ENCODE data around the gene GNAT1. TPM values are rescaled to one million over a fixed set of nuclear protein-coding genes. Genes with fewer than 3 reads are reported as not detected.

The GNAT1 gene
- total RNA-seq, 1 experiment from 2014 or later = not detected

GRCh38 chr3:50202353-50203112 is 11.1 kb downstream of the GNAT1 start:
- intact Hi-C loops (cut with micrococcal nuclease; ENCODE audit: unreplicated experiment) = no loop called here
- CTCF ChIA-PET = interaction anchor here (0.5 to 0.6 kb wide), 2 partner anchors 24 to 316 kb away, joined by 4 to 5 read pairs; no protein-coding TSS in a partner anchor

DNA sequence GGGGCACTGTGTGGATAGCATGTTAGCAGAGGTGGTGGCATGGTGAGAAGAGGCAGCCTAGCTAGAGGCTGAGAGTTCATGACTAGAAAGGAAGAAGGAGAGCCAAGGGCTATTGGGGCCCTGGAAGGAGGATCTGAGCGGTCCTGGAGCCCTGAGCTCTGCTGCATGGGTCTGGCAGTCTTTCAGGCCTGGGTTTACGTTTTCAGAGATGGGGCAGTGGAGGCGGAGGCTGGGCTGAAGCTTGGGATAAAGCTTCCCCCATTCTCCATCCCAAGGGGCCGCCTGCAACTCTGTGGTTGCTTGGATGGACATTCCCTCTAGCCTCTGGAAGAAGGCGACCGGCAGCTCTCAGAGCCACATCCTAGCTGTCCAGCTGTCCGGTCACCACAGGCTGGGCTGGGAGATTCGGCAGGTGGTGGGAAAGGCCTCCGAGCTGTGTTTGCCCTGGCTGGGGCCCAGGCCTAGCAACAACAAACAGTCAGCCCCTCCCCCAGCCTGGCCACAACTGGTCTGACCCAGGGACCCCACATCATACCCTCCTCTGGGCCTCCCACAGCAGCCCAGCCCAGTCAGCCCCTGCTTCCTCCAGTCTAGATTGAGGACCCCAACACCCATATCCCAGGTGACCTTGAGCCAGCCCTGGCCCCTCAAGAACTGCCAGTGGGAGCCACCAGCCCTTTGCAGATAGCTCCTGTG is 11.9 kb downstream of the GNAT1 start:
- Histone ChIP-seq H3K4me1 (replicated peaks; ENCODE audit: insufficient read depth) (no peaks in the 10 kb centered on the region), H2AFZ (no peak overlapping the region), H3K9me3 (ENCODE audit: insufficient read depth, low read depth) (no peaks in the 10 kb centered on the region), H3K27me3 (ENCODE audit: insufficient read depth, low read depth) (peaks cover 21% of the 10 kb centered on the region; the same call in 1 of the 2 replicates), H3K4me2 (no peak overlapping the region), H3K36me3 (ENCODE audit: low read depth) (no peaks in the 10 kb centered on the region), H3F3A (ENCODE audit: insufficient read depth, low read depth) (no peaks in the 10 kb centered on the region), H3K4me3 (no peak overlapping the region), H4K20me1 (ENCODE audit: insufficient read depth) (no peaks in the 10 kb centered on the region), H3K79me2 (ENCODE audit: low read depth) (no peaks in the 10 kb centered on the region), H3K9me2 (ENCODE audit: insufficient read depth) (no peaks in the 10 kb centered on the region), H3K27ac (no peak overlapping the region)
- no peak for DNase-seq
- POLR2A ChIA-PET (ENCODE audit: unreplicated experiment) = interaction anchor here (0.6 kb wide), 1 partner anchor 88 kb away, joined by 5 read pairs; no protein-coding TSS in a partner anchor
- BruUV-seq (replicated peaks) = no TSS peak
- CTCF ChIA-PET = no interaction called here
- no peak for TF ChIP-seq CTCF (conservative IDR thresholded peaks at IDR 0.05)
- no peak for TF ChIP-seq EZH2 (IDR thresholded peaks at IDR 0.05; ENCODE audit: low read depth)
- intact Hi-C loops (cut with micrococcal nuclease; ENCODE audit: unreplicated experiment) = no loop called here

More at GRCh38 chr3:50202353-50203112, 11.1 kb downstream of the GNAT1 start:
- no peak overlapping the region for H3K27ac ChIP-seq
- H3K9me3 ChIP-seq (ENCODE audit: insufficient read depth, low read depth) = no peaks in the 10 kb centered on the region
- H2AFZ ChIP-seq = no peak overlapping the region
- H4K20me1 ChIP-seq (ENCODE audit: insufficient read depth) = no peaks in the 10 kb centered on the region
- POLR2A ChIA-PET (ENCODE audit: unreplicated experiment) = interaction anchor here (0.6 kb wide), 2 partner anchors 89 to 135 kb away, joined by 3 to 5 read pairs; no protein-coding TSS in a partner anchor
- no peak overlapping the region for H3K4me3 ChIP-seq
- no peaks in the 10 kb centered on the region for H3K9me2 ChIP-seq (ENCODE audit: insufficient read depth)
- H3K4me2 ChIP-seq = no peak overlapping the region
- no peak for DNase-seq
- no peak for TF ChIP-seq CTCF (conservative IDR thresholded peaks at IDR 0.05)
- no peak for TF ChIP-seq EZH2 (IDR thresholded peaks at IDR 0.05; ENCODE audit: low read depth)
- H3F3A ChIP-seq (ENCODE audit: insufficient read depth, low read depth) = no peaks in the 10 kb centered on the region
- no peaks in the 10 kb centered on the region for H3K79me2 ChIP-seq (ENCODE audit: low read depth)
- H3K4me1 ChIP-seq (replicated peaks; ENCODE audit: insufficient read depth) = no peaks in the 10 kb centered on the region
- H3K36me3 ChIP-seq (ENCODE audit: low read depth) = no peaks in the 10 kb centered on the region
- peaks cover 21% of the 10 kb centered on the region; the same call in 1 of the 2 replicates for H3K27me3 ChIP-seq (ENCODE audit: insufficient read depth, low read depth)
- BruUV-seq (replicated peaks) = no TSS peak

DNA sequence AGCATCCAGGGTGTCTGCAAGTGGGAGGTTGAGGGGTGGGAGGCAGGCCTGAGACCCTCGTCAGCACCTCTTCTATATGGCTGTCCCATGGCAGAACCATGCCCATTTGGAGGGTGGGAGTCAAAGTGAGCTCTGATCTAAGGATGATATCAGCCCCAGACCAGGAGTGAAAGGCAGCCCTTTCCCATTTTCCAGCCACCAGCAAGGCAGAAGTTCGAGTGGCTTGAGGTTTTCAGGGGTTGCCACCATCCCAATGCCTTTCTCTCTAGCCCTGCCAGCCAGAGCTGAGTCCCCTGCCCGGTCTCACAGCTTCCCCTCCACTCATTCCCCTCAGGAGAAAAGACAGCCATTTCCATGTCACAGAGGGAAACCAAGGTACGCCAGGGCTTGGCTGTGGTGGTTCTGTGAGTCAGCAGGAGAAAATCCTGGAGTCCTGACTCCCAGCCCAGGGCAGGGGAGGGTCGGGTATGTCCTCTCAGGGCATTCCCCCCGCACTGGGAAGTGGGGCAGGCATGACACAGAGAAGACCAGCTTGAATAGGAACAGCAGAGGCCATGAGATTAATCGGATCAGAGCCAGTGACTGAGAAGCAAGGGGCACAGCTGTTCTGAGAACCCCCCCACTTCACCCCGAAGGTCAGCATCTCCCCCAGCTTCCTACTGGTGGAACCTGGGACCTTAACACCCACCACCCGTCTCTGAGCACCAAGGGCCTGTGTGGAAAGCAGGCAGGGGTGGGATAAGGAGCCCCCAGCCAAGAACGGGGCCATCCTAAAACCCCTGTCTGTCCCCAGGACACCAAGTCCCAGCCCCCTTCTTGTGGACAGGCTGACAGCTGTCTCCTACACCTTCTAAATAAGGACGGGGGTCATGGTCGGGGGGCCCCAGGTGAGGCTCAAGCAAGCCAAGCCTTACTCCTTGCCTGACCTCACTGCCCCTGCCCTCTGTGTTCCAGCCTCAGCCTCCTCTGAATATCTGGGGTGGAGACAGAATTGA is 12.7 kb downstream of the GNAT1 start:
- H3K27me3 ChIP-seq (ENCODE audit: insufficient read depth, low read depth) = peaks cover 21% of the 10 kb centered on the region; the same call in 1 of the 2 replicates

More for the DNA sequence above, 12.7 kb downstream of the GNAT1 start:
- intact Hi-C loops (cut with micrococcal nuclease; ENCODE audit: unreplicated experiment) = no loop called here
- no peaks in the 10 kb centered on the region for H4K20me1 ChIP-seq (ENCODE audit: insufficient read depth)
- H3K36me3 ChIP-seq (ENCODE audit: low read depth) = no peaks in the 10 kb centered on the region
- no peaks in the 10 kb centered on the region for H3F3A ChIP-seq (ENCODE audit: insufficient read depth, low read depth)
- H3K9me3 ChIP-seq (ENCODE audit: insufficient read depth, low read depth) = no peaks in the 10 kb centered on the region
- H3K4me1 ChIP-seq (replicated peaks; ENCODE audit: insufficient read depth) = no peaks in the 10 kb centered on the region
- no peak overlapping the region for H3K27ac ChIP-seq
- DNase-seq = no peak
- no peak overlapping the region for H2AFZ ChIP-seq
- POLR2A ChIA-PET (ENCODE audit: unreplicated experiment) = no interaction called here
- H3K4me2 ChIP-seq = no peak overlapping the region
- TF ChIP-seq EZH2 (IDR thresholded peaks at IDR 0.05; ENCODE audit: low read depth) (no peak), CTCF (conservative IDR thresholded peaks at IDR 0.05) (no peak)
- H3K79me2 ChIP-seq (ENCODE audit: low read depth) = no peaks in the 10 kb centered on the region
- no peaks in the 10 kb centered on the region for H3K9me2 ChIP-seq (ENCODE audit: insufficient read depth)
- no peak overlapping the region for H3K4me3 ChIP-seq
- no TSS peak for BruUV-seq (replicated peaks)
- CTCF ChIA-PET = interaction anchor here (0.6 kb wide), 1 partner anchor 23 kb away, joined by 3 read pairs; no protein-coding TSS in a partner anchor
